PC-3 (cell line): ENCODE measurements around the gene PIH1D1. TPM values are rescaled to one million over a fixed set of nuclear protein-coding genes. Genes with fewer than 3 reads are reported as not detected.

Experiments
- ATAC-seq: fragments of 200-7000 bp; cut with Tn5 transposase; 2 replicates; pipeline ENCODE4 v1.9.1; 2020; ENCODE audit warnings: mild to moderate bottlenecking, moderate library complexity
- BruUV-seq: library from RNA; stranded (reverse); fragments of 400-500 nt; replicated peaks from 2 replicates; lab custom pipeline; 2021; lab: Mats Ljungman, UMichigan
- CTCF ChIA-PET: fragments of 300-600 bp; sonication (Branson Sonifier 250); formaldehyde crosslinking; loops from one replicate; lab custom pipeline; 2022; ENCODE audit warnings: antibody characterized with exemption; lab: Charles Lee
- POLR2A ChIA-PET: fragments of 300-600 bp; sonication (Branson Sonifier 250); formaldehyde crosslinking; loops from one replicate; lab custom pipeline; 2022; ENCODE audit warnings: antibody characterized with exemption; ENCODE audit not compliant: unreplicated experiment; lab: Charles Lee
- DNase-seq: peaks from one replicate; pipeline ENCODE4 v3.0.0-alpha.2; 2015
- H2AFZ ChIP-seq: fragments of 300-600 bp; sonication (generic); 2 replicates; pipeline ENCODE4 v1.6.0; 2016; ENCODE audit warnings: antibody characterized with exemption, low read length
- H3F3A ChIP-seq: fragments of 300-600 bp; sonication (generic); one replicate; pipeline ENCODE4 v1.6.0; 2017; ENCODE audit warnings: antibody characterized with exemption, low read length, control low read depth, mild to moderate bottlenecking; ENCODE audit not compliant: unreplicated experiment
- H3K27ac ChIP-seq: fragments of 300-600 bp; sonication (generic); 2 replicates; pipeline ENCODE4 v1.5.1; 2016; ENCODE audit warnings: mild to moderate bottlenecking, low read length
- H3K27me3 ChIP-seq: fragments of 300-600 bp; sonication (generic); 2 replicates; pipeline ENCODE4 v1.6.1; 2016; ENCODE audit warnings: low read length, mixed read lengths
- H3K36me3 ChIP-seq: fragments of 300-600 bp; sonication (generic); 2 replicates; pipeline ENCODE4 v1.6.1; 2016; ENCODE audit warnings: low read depth, mixed run types, low read length, mixed read lengths
- H3K4me1 ChIP-seq: fragments of 300-600 bp; sonication (generic); 2 replicates; pipeline ENCODE4 v1.5.1; 2016; ENCODE audit warnings: low read length; ENCODE audit not compliant: insufficient read depth
- H3K4me2 ChIP-seq: fragments of 300-600 bp; sonication (generic); 2 replicates; pipeline ENCODE4 v1.6.0; 2016; ENCODE audit warnings: low read length
- H3K4me3 ChIP-seq: fragments of 300-600 bp; sonication (generic); 2 replicates; pipeline ENCODE4 v1.5.1; 2016; ENCODE audit warnings: mild to moderate bottlenecking, low read length, mixed read lengths
- H3K79me2 ChIP-seq: fragments of 300-600 bp; sonication (generic); 2 replicates; pipeline ENCODE4 v1.6.1; 2017; ENCODE audit warnings: low read length, mixed read lengths
- H3K9ac ChIP-seq: fragments of 300-600 bp; sonication (generic); 2 replicates; pipeline ENCODE4 v1.6.0; 2016; ENCODE audit warnings: mild to moderate bottlenecking, low read length
- H3K9me2 ChIP-seq: fragments of 300-600 bp; sonication (generic); replicated peaks from 2 replicates; pipeline ENCODE4 v1.6.1; 2016; ENCODE audit warnings: mixed run types, low read length, mixed read lengths
- H3K9me3 ChIP-seq: fragments of 300-600 bp; sonication (generic); 2 replicates; pipeline ENCODE4 v1.6.1; 2016; ENCODE audit warnings: low read length, mixed read lengths
- H4K20me1 ChIP-seq: fragments of 300-600 bp; sonication (generic); 2 replicates; pipeline ENCODE4 v1.6.1; 2016; ENCODE audit warnings: low read length, mixed read lengths
- EZH2 ChIP-seq: fragments of 300-600 bp; sonication (generic); IDR thresholded peaks from one replicate; pipeline ENCODE4 v1.6.1; 2017; ENCODE audit warnings: antibody characterized with exemption, mild to moderate bottlenecking, low read length; ENCODE audit not compliant: unreplicated experiment
- EZH2phosphoT487 ChIP-seq: fragments of 300-600 bp; sonication (generic); IDR thresholded peaks from 2 replicates; pipeline ENCODE4 v1.6.1; 2018; ENCODE audit warnings: mild to moderate bottlenecking, antibody characterized with exemption, low read length, borderline replicate concordance
- intact Hi-C: fragments of 100-400 bp; cut with micrococcal nuclease; formaldehyde crosslinking; loops from 2 replicates; pipeline ENCODE4 v1.9.0; 2023
- total RNA-seq: library from RNA; depleted of rRNA; stranded (reverse); fragments of >200 nt; gene quantifications from 2 replicates; pipeline ENCODE4 v1.2.3, GENCODE V29; 2014
- TF ChIP-seq, protein P1 (sequence below): fragments of 300-600 bp; sonication (generic); conservative IDR thresholded peaks from 2 replicates; pipeline ENCODE4 v1.5.1; 2017; ENCODE audit warnings: antibody characterized with exemption, low read depth, mild to moderate bottlenecking, low read length

The PIH1D1 gene
- total RNA-seq, 1 experiment from 2014 or later: 171 TPM

DNA sequence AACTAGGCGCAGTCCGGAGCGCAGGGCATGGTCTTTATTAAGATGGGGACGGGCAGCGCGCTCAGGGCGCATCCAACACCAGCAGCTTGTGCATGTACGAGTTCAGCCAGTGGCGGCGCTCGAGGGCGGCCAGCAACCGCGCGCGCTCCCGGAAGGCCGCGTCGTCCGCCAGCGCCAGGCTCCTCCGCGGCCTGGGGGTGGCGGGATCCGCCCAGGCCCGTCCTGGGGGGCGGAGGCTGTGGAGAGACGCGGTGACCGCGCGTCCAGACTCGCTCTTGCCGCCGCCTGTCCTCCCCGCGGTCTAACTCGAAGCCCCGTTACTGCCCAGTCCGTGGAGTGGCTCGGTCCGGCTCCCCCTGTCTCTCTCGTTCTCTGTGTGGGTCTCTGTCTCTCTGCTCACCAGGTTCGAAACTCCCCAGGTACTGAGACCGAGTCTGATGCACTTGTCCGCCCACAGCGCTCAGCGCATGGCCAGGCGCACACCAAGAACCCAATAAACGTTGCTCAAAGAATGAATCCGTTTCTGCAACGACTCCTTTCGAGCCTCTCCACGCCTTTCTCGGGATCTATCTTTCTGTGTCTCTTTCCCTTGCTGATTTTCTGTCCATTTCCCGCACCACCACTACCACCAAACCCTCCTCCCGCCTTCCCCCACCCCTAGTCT, 29.1 kb downstream of the PIH1D1 start:
- POLR2A ChIA-PET: no interaction called here
- H3K9me3 ChIP-seq: no peaks in the 10 kb centered on the region
- H3K79me2 ChIP-seq: no peaks in the 10 kb centered on the region
- H3K4me2 ChIP-seq: no peak overlapping the region
- DNase-seq (no peak), ATAC-seq (no peak)
- no TSS peak for BruUV-seq
- H3K27ac ChIP-seq: no peak overlapping the region
- H3F3A ChIP-seq: no peaks in the 10 kb centered on the region
- H4K20me1 ChIP-seq: no peaks in the 10 kb centered on the region
- H3K4me3 ChIP-seq: no peak overlapping the region
- TF ChIP-seq EZH2 (no peak), EZH2phosphoT487 (no peak)
- TF ChIP-seq, protein P1, sequence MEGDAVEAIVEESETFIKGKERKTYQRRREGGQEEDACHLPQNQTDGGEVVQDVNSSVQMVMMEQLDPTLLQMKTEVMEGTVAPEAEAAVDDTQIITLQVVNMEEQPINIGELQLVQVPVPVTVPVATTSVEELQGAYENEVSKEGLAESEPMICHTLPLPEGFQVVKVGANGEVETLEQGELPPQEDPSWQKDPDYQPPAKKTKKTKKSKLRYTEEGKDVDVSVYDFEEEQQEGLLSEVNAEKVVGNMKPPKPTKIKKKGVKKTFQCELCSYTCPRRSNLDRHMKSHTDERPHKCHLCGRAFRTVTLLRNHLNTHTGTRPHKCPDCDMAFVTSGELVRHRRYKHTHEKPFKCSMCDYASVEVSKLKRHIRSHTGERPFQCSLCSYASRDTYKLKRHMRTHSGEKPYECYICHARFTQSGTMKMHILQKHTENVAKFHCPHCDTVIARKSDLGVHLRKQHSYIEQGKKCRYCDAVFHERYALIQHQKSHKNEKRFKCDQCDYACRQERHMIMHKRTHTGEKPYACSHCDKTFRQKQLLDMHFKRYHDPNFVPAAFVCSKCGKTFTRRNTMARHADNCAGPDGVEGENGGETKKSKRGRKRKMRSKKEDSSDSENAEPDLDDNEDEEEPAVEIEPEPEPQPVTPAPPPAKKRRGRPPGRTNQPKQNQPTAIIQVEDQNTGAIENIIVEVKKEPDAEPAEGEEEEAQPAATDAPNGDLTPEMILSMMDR: no peak; the same call in 1 of the 2 replicates
- H3K27me3 ChIP-seq: peaks cover 99% of the 10 kb centered on the region
- H3K9me2 ChIP-seq: no peaks in the 10 kb centered on the region
- H3K36me3 ChIP-seq: no peaks in the 10 kb centered on the region
- CTCF ChIA-PET: no interaction called here
- H2AFZ ChIP-seq: no peak overlapping the region
- no peak overlapping the region for H3K9ac ChIP-seq
- no peaks in the 10 kb centered on the region for H3K4me1 ChIP-seq
- intact Hi-C loops: no loop called here

DNA sequence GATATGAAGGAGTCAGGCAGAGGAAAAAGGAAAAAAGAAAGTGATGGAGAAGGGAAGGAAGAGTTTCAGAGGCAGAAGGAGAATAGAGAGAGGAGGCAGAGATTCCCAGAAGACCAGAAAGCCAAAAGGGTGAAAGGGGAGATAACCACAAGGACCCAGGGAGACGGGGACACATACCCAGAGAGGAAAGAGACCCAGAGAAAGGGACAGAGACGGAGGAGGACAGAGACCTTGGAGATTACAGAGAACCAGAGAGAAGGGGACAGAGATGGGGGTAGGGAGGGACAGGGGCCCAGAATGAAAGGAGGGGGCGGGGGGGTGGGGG, 29.8 kb downstream of the PIH1D1 start:
- no peaks in the 10 kb centered on the region for H3K36me3 ChIP-seq
- ChIA-PET CTCF (no interaction called here), POLR2A (no interaction called here)
- no peaks in the 10 kb centered on the region for H3F3A ChIP-seq
- H2AFZ ChIP-seq: no peak overlapping the region
- no peaks in the 10 kb centered on the region for H4K20me1 ChIP-seq
- BruUV-seq: no TSS peak
- no peaks in the 10 kb centered on the region for H3K4me1 ChIP-seq
- no peak overlapping the region for H3K27ac ChIP-seq
- no peak overlapping the region for H3K4me3 ChIP-seq
- no peak overlapping the region for H3K4me2 ChIP-seq
- peaks cover 99% of the 10 kb centered on the region for H3K27me3 ChIP-seq
- H3K9ac ChIP-seq: no peak overlapping the region
- peak; percentile 7 for TF ChIP-seq EZH2
- 0 out of 2 replicates have a peak, but pooled peaks have one; percentile 2 for TF ChIP-seq EZH2phosphoT487
- TF ChIP-seq, protein P1: no peak
- intact Hi-C loops: no loop called here
- H3K9me3 ChIP-seq: no peaks in the 10 kb centered on the region
- no peaks in the 10 kb centered on the region for H3K9me2 ChIP-seq
- ATAC-seq (no peak), DNase-seq (no peak)
- no peaks in the 10 kb centered on the region for H3K79me2 ChIP-seq
